HG03354 (cell line): ENCODE results near the gene MLYCD.
A peak's percentile ranks its signal among the peaks of the same experiment; 100 is the strongest.

Experiments used
- ATAC-seq: cut with Tn5 transposase; IDR thresholded peaks from one replicate; pipeline ENCODE4 v1.9.1; 2021; ENCODE audit warnings: mild to moderate bottlenecking; ENCODE audit not compliant: unreplicated experiment, poor library complexity, severe bottlenecking

MLYCD gene

DNA sequence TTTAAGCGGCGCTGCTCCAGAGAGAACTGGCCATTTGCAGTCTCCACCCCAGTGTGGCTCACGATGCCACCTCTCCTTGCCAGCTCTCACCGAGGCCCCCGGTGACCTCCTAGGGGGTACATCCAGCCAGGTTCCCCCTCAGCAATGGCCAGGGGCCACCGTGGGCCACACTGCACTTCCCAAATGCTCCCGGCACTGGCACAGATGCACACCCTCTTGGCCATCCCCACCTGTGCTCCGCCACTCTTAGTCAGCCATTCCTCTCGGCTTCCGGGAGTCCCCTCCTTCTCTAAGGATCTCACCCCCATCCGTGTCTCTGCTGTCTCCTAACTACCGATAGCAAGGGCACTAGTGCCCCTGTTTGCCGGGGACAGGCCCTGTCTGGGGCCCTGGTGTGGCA lies 25.8 kb downstream of the MLYCD start:
- no peak for ATAC-seq

DNA sequence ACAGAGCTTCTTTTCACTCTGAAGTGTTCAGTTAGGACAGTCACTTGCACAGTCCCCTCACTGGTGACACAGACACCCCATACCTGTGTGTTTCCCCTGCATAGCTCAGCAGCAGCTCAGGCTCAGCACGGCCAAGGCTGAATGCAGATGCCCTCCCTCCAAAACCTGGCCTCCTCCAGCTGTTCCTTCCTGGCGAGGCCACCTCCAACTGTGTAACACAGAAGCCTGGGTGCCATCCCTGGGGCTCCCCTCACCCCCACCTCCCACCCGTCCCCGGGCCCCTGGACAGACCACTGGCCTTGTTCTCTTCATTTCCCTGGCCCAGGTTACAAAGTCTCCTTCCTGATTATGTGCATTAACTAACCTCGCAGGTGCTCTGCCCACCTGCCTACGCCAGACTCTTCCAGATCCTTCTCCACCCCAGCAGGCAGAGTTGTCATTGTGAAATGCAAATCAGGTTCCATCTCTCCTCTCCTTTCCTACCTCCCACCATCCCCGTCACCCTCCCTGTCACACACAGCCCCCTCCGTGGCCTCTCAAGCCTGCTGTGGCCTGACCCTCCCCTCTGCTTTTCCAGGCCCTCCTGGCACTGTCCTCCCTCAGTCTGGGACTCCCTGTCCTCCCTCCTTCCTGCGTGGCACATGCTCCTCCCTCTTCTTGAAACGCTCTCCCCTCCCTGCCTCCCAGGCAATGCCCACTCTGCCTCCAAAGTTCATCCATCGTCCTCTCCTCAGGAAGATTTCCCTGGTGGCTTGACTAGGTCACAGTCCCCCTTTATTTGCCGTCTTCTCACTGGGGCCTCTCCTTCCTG lies 26.4 kb downstream of the MLYCD start:
- ATAC-seq: no peak

DNA sequence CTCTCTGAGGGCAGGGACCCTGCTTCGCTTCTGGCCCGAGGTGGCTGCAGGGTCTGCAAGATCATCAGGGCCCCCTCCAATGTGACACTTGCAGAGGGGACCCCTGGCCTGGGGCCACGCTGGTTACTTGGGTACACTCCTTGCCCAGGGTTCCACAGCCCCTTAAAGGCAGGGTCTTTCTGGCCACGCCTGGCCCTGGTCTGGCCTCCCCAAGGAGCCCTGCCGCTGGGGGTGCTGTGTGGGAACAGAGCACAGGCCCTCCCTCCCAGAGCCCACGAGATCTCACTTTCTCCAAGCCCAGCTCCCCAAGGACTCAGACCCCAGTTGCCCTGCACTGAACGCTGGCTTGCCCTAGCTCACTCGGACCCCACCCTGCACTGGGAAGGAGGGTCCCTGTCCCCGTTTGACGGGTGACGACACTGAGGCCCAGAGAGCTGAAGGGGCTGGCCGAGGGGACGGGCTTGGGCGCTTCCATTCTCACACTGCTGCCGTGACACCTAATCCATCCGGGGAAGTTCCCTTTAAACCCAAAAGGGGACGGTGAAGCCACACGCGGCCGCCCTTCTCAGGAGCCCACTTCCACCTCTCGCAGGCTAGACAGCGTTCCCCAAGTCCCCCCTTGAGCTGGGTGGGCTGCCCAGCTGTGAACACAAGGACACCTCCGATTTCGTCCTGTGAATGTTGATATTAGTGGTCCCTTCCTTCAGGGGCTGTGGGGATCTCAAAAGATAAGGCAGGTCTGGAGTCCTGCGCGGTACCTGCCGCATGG lies 27.2 kb downstream of the MLYCD start:
- peak; percentile 17 for ATAC-seq

DNA sequence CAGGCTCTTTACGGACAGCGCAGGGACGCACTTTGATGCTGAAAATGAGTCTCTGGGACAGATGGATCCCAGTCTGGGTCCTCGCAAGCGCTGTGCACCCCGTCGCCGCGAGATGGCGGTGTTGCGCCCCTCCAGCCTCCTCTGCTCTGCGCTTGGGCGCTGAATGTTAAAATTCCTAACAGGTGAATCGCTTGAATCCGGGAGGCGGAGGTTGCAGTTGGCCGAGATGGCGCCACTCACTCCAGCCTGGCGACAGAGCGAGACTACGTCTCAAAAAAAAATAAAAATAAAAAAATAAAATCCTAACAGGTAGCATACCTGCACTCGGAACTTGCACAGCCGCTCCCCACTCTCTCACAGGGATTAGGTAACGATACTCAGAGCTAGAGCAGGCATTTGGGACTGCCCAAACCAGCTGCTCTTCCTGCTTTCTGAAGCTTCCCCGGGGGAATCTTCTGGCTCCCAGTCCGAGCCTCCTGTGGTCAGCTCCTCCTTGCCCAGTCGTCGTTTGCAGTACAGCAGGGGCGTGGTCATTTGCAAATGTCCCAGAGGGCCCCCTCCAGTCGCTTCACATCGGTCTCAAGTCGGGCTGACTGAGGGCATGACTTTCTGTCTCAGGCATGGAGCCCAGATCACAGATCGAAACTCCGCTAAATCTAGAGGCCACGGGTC lies 27.9 kb downstream of the MLYCD start:
- peak; percentile 83 for ATAC-seq

DNA sequence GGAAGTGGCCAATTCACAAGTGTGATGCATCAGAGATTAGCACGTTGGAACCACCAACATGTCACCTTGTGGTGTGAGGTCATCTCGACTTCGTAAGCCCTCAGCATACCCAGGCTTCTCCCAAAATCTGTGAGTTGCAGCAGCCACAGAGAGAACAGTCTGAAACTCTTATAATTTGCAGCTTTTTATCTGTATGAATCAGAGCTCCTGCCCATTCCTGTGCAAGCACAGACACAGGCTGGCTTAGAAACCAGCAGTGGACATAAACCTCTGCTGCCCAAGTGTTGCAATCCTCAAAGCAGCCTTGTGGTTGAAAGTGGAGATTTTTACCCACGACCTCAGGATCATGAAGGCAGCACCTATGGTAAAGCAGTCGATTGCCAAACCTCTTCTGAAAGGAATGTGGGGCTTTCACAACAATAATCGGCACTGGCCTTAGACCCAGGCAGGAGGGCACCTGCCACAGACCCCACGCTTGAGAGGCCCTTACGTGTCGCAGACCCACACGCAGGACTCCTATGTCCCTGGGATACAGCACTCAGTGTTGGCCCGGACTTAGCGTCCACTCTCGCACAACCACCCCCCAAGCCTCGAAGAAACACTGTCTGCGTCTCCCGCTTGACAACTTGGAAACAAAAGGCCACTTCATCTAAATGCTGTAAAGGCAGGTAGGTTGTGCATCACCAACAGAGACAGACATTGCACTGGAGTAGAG lies 29.6 kb downstream of the MLYCD start:
- ATAC-seq: no peak

DNA sequence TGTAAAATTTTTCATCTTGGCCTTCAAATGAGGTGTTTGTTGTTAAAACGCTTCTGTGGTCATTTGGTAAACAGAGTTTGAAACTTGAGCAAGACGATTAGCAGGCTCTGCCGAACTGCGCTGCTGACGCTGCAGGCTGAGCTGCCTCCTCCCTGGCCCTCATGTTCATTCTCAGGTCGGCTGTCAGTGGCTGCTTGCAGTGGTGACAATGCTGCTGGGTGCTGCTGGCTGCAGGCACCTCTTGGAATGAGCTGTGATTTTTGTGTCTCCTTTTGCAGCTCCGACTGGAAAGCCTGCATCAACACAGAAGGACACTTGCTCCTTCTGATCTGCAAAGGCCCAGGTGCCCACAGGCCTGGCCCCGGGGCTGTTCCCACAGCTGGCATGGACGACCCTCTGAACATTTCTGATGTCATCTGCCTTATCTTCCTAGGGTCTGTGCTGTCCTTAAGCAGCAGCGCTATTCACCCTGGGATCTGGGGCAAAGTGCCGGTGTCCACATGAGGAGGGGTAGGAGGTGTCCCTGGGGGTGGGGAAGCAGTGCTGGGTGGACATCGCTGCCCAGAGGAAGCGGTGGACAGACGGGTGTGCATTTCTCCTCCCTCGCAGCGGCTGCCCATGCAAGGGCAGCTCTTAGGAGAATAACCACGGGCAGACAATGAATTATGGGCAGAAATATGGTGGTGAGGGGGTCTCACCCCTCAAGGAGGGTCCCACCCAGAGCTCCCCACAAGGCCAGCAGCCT lies 31.1 kb downstream of the MLYCD start:
- ATAC-seq: no peak

DNA sequence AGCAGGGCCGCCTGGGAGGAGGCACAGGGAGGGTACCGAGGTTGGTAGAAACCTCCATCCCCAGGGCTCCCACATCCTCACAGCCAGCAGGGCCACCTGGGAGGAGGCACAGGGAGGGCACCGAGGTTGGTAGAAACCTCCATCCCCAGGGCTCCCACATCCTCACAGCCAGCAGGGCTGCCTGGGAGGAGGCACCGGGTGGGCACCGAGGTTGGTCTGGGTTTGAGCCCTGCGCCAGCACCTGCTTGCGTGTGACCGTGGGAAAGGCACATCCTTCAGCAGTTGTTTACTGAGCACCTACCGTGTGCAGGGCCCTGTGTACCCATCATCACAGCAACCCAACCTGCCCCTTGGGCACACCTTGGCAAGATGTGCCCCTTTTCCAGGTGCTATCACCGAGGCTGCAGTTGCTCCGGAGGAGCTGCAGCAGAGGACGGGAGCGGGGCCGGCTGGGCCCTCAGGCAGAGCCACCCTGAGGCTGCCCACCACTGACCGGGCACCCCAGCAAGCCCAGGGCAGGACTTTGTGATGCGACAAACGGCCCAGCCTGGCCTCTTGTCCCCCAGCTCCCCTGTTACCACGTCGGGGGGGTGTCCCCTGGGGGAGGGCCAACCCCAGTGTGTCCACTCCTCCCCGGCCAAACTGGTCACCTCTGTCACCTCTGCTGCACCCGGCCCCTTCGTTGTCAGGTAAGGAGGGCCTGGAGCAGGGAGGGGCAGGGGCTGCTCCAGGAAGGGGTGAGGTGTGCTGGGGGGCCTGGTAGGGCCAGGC lies 32.0 kb downstream of the MLYCD start:
- no peak for ATAC-seq

DNA sequence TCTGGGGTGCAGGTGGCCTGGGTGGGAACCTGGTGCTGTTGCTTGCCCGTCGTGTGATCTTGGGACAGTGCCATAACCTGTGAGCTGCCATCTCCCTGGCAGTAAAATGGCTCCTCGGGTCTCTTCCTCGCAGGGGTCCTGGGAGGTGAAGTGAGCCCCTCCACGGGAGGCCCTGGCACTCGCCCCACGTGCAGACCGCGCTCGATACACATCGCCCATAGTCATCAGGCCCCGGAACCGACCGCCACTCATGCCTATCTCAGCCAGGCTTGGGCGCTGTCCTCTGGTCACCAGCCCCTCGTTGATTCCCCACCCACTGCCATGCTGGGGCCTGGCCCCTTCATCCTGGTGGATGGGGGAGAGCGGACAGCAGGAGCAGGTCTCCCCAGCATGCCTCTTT lies 32.6 kb downstream of the MLYCD start:
- ATAC-seq: no peak

DNA sequence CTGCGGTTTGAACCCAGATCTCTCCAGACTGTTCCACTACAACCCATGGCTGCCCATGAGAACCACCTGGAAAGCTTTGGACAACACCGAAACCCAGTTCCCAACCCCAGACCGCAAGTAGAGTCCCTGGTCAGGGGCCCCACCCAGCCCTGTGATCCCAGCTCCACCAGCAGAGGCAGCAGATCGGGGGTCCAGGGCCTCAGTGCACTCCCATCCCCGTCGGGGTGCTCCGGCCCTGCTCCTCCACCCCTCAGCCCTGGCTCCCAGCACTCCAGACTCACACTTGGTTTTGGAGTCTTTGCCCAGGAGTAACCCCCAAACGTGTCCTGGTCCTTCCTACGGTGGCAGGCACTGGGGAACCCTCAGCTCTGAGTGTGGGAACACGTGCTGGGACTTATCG lies 33.4 kb downstream of the MLYCD start:
- ATAC-seq: no peak

DNA sequence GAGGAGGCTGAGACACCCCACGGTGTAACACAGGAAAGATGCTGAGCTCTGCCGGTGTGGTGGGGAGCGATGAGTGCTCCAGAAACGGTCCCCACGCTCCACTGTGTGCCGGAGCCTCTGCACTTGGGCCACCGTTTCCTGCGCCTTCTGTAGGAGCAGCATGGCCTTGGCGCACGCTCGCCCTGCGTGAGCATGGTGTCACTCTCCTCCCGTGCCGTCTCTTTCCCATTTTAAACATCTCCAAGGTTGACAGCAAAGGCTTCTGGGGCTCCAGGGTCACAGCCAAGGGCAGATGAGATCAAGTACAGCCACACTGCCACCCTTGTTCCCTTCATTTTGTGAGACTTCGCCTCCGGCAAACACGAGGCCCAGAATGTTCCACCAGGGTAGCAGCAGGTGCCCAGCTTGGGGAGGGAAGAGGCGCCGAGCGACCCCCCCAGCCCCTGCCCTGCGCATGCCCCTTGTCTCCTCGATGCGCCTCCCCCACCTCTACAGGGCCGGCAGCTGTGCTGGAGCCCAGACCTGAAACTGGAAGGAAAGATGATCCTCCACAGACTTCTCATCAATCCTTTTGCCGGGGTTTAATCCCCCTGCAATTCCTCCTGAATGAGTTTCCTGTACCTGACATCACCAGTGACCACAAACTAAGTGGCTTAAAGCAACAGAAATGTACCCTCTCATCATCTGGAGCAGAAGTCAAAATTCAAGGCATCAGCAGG lies 34.2 kb downstream of the MLYCD start:
- ATAC-seq: no peak

DNA sequence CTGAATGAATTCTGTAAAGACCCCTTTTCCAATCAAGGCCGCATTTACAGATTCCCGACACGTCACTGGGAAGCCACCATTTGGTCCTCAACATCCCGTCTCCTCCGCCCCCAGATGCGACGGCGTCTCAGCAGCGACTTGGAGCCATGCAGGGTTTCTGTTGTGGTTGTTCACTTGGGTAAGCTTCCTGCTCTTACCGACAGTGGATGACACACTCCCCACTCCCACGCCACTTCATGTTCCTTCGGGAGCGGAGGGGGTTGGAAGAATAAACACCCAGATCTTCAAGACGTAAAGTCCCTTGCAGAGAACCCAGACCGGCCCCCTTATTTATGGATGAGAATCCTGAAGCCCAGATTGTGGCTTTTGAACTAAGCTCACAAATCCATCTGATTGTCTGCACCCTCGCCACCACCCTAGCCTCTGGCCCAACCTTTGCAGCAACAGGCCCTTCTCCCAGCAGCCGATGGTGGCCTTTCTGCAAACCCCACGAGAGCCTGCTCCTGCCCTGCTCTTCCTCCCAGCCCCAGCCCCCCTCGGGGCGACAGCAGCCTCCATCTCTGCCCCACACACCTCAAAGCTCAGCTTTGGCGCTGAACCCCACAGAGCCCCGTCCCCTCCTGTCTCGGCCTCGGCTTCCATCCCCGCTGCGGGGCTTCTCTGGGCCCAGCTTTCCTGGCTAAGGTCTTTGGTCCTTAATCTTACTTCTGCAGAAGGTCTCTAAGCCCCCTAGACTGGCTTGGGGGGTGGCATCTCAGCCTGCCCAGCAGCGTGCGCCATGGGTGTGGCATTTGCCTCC lies 35.2 kb downstream of the MLYCD start:
- no peak for ATAC-seq

DNA sequence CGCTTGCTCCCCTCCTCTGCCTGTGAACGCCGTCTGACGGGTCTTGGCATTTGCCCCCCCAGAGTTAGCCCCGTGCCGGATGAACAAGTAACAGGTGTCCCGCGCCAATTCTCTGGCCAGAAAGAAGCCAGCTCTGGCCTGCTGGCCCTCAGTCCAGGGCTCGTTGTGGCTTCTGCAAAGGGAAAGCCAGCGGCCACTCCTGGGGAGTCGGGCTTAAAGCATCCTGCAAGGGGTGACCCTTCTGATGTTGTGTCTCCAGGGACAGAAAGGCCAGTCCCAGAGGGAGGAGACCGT lies 35.7 kb downstream of the MLYCD start:
- ATAC-seq: no peak

DNA sequence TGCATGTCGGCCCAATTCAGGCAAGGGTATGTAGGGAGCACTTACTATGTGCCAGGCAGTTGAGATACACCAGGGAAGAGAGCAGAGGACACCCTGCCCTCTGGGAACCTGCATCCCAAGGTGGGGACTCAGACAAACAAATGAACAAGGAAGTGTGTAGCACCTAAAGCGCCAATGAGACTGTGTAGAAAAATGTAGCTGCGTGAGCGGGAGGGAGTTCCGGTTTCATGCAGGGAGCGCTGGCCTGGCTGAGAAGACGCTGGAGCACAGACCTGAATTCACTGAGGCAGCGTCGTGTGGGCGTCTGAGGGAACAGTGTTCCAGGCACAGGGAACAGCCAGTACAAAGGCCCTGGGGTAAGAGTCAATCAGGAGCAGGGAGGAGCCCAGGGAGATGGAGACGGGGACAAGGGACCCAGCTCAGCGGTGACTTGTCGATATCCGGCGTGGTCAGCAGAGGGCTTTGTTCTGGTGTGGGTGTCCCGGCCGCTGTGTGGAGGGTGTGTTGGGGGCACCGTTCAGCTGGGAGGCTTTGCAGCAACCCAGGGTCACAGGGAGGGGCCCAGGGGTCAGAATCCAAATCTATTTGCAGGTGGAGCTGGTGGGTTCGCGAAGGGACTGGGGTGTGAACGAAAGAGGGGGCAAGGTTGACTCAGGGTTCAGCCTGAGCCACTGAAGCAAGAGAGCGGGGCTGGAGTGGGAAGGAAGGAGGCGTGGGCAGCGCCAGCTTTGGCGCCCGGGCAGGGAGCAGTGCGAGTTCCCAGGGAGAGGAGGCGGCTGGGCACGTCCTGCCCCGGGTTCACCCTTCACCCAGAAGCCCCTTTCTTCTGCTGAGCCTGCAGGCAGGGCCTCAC lies 36.3 kb downstream of the MLYCD start:
- ATAC-seq: no peak

DNA sequence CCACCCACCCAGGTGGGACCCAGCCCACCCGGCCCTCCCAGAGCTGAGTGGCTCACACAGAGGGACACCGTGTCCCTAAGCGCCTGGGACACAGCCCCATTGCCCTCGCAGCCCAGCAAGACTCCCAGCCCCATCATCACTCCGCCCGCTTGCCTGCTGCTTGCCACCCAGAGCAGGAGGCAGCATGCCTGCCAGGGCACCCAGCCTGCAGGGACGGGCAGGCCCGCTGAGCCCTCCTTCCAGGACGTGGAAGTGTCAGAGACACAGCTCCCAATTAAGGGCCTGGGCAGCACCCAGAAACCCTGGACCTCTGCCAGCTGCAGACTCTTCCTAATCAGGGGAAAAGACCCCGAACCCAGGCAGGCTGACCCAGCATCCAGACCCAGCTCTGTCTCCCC lies 36.9 kb downstream of the MLYCD start:
- ATAC-seq: no peak

DNA sequence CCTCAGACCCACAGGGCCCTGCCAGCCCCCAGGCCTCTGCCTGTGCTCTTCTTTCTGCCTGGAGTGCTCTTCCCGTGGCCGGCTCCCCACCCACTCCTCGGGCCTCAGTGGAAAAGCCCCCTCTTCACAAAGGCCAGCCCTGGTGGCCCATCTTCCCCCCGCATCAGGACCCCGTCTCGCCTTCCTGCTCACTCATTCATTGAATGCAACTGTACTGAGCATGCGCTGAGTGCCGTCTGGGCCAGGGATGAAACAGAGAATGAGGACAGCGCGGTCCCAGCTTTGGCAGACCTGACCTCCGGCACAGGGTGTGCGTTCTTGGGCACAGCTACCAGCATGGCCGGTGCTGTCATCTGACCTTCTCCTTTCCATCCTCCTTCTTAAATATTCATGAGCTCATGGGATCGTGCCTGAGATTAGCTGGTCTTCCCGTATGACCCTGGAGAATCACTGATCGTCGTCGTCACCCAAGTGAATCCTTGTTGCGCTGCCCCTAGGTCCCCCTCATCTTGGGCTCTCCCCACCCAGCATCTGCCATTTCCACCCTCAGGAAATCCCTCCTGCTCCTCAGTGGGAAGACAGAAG lies 37.8 kb downstream of the MLYCD start:
- ATAC-seq: no peak

DNA sequence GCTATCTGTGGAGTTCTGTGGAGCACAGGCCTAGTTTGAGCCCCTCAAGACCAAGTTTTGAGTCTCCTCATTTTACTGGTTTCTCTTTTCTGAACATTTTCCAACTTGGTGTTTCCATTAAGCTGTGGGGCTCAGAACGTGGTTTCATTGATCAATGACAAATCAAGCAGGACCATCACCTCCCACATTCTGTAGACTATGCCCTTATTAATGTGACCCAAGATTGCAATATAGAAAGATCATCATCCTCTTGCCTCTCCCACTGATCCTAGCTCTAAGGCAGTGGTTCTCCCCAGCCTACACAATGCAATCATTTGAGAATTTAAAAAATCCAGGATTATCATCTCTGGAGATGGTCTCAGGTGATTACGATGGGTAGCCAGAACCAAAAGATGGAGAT lies 38.4 kb downstream of the MLYCD start:
- ATAC-seq: no peak
